ENCODE results near the gene PER3. TPM values are rescaled to one million over a fixed set of nuclear protein-coding genes. Genes with fewer than 3 reads are reported as not detected.

PER3 gene
- total RNA-seq, 1 experiment from 2014 or later = 1.2 TPM

DNA sequence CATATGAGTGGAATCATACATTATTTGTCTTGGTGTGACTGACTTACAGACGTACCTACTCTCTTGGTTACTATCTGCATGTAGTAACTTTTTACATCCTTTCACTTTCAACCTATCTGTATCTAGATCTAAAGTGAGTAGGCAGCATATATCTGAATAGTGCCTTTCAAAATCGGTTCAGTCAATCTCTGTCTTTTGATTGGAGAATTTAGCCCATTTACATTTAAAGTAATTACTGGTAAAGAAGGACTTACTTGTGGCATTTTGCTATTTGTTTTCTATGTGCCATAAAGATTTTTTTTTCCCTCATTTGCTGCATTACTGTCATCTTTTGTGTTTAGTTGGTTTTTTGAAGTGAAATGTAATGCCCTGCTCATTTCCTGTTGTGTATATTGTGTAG, 54.6 kb downstream of the PER3 start:
- H3K36me3 ChIP-seq (replicated peaks; ENCODE audit: control insufficient read depth, insufficient read depth, low read length) = peaks cover 4% of the 10 kb centered on the region
- no peaks in the 10 kb centered on the region for H3K27me3 ChIP-seq (ENCODE audit: control insufficient read depth, insufficient read depth, low read length)
- H3K4me3 ChIP-seq (ENCODE audit: insufficient read depth, low read depth, low read length) = no peak overlapping the region
- no peak for DNase-seq

DNA sequence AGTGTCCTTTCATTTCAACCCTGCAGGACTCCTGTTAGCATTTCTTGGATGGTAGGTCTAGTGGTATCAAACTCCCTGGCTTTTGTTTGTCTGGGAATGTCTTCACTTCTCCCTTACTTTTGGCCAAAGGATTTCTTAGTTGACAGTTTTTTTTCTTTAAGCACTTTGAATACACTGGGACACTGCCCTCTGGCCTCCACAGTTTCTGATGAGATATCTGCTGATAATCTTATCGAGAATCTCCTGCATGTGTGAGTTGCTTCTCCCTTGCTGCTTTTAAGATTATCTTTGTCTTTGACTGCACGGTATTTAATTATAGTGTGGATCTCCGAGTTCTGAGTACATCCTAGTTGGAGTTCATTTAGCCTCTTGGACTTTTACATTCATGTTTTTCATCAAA, 55.4 kb downstream of the PER3 start:
- Histone ChIP-seq H3K27me3 (ENCODE audit: control insufficient read depth, insufficient read depth, low read length) (no peaks in the 10 kb centered on the region), H3K4me3 (ENCODE audit: insufficient read depth, low read depth, low read length) (no peak overlapping the region), H3K36me3 (replicated peaks; ENCODE audit: control insufficient read depth, insufficient read depth, low read length) (peaks cover 4% of the 10 kb centered on the region)
- no peak for DNase-seq

DNA sequence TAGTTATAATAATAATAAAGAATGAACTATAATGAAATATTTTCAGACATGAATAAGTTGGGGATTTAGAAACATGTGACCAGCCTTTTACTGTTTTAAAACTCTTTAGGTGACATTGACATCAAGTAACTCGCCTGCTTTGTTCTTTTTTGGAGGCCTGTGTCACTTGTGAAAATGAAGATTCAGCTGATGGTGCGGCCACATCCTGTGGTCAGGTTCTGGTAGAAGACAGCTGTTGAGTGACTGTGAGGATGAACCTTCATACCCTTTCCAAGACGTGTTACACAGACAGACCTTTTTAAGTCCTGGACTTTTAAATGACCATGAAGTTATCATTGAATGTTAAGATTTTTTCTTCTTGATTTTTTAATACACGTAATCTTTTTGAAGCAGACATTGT, 58.4 kb downstream of the PER3 start:
- DNase-seq = no peak
- no peaks in the 10 kb centered on the region for H3K27me3 ChIP-seq (ENCODE audit: control insufficient read depth, insufficient read depth, low read length)
- peaks cover 3% of the 10 kb centered on the region; the same call in 1 of the 2 replicates for H3K36me3 ChIP-seq (replicated peaks; ENCODE audit: control insufficient read depth, insufficient read depth, low read length)
- H3K4me3 ChIP-seq (ENCODE audit: insufficient read depth, low read depth, low read length) = no peak overlapping the region

DNA sequence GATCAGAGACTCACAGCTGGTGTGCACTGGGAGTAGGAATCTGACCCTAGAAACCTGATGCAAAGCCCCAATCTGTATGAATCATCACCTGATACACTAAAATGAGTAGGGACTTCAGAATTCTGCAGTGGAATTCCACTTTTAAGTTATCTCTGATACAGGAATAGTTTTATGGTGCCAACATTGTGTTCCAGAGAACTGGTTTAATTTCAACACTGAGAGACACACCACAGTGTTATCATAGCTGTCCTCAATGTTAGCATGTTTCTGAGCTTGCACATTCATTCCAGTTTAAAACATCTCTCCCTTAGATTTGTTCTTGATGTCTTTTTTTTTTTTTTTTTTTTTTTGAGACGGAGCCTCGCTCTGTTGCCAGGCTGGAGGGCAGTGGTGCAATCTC, 61.7 kb downstream of the PER3 start:
- no peak overlapping the region for H3K4me3 ChIP-seq (ENCODE audit: insufficient read depth, low read depth, low read length)
- DNase-seq = no peak
- H3K36me3 ChIP-seq (replicated peaks; ENCODE audit: control insufficient read depth, insufficient read depth, low read length) = no peaks in the 10 kb centered on the region

DNA sequence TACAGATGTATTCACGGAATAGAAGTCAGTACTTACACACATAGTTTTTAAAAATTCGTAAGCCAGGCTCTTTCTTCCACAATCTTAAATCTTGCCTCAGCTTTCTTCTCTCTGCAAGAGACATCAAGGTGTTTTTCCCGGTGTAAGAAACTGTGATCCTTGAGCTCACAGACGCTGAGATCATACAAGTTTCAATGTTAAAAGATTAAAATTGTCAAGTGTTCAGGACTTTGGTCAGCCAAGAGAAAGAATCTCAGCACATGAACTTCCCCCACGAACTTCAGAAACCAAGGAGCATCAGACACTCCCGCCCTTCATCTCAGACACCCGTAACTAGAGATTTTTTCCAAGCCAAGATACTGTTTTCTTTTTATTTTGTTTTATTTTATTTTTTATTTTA, 62.6 kb downstream of the PER3 start:
- Histone ChIP-seq H3K4me3 (ENCODE audit: insufficient read depth, low read depth, low read length) (no peak overlapping the region), H3K27me3 (ENCODE audit: control insufficient read depth, insufficient read depth, low read length) (no peaks in the 10 kb centered on the region; the same call in 1 of the 2 replicates), H3K36me3 (replicated peaks; ENCODE audit: control insufficient read depth, insufficient read depth, low read length) (no peaks in the 10 kb centered on the region)
- DNase-seq = no peak

More for the DNA sequence above, 61.7 kb downstream of the PER3 start:
- H3K27me3 ChIP-seq (ENCODE audit: control insufficient read depth, insufficient read depth, low read length) = no peaks in the 10 kb centered on the region

DNA sequence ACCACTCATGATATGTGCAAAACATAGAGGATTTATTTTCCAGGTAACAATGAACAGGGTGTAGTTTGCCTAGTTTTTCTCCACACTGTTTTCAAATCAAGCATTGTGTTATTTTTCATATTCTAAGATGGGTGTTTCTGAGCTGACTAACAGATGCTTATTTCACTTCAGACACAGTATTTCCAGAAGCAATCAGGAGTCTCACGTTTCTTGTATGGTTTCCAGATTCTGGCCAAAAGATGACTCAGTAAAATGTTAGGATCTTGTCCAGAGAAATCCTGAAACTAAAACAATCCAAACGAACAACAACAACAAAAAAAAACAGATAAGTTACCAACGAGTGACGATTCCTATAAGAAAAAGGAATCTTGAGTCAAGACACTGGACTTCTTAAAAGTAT, 63.5 kb downstream of the PER3 start:
- H3K4me3 ChIP-seq (ENCODE audit: insufficient read depth, low read depth, low read length) = no peak overlapping the region
- no peaks in the 10 kb centered on the region; the same call in 1 of the 2 replicates for H3K27me3 ChIP-seq (ENCODE audit: control insufficient read depth, insufficient read depth, low read length)

DNA sequence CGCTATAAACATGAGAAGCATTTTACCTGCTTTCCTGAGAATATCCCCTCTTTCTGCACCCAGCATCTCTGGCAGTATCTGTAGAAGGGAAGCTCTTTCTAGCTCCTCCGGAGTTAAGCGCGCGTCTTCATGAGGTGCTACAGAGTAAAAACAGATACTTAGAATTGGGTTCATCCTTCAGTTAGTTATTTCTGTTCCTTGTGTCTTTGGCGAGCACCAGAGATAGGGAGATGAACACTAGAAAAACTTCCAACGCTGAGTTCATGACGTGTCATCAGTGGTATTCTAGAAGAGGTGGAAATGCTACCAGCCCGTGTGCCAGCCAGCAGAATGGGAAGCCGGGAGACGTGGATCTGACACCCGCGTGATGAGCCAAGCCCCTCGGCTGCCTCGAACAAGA, 66.7 kb downstream of the PER3 start:
- no peaks in the 10 kb centered on the region for H3K36me3 ChIP-seq (replicated peaks; ENCODE audit: control insufficient read depth, insufficient read depth, low read length)
- no peaks in the 10 kb centered on the region; the same call in 1 of the 2 replicates for H3K27me3 ChIP-seq (ENCODE audit: control insufficient read depth, insufficient read depth, low read length)
- no peak for DNase-seq
- H3K4me3 ChIP-seq (ENCODE audit: insufficient read depth, low read depth, low read length) = no peak overlapping the region

More for the DNA sequence above, 63.5 kb downstream of the PER3 start:
- DNase-seq = no peak
- H3K36me3 ChIP-seq (replicated peaks; ENCODE audit: control insufficient read depth, insufficient read depth, low read length) = no peaks in the 10 kb centered on the region

DNA sequence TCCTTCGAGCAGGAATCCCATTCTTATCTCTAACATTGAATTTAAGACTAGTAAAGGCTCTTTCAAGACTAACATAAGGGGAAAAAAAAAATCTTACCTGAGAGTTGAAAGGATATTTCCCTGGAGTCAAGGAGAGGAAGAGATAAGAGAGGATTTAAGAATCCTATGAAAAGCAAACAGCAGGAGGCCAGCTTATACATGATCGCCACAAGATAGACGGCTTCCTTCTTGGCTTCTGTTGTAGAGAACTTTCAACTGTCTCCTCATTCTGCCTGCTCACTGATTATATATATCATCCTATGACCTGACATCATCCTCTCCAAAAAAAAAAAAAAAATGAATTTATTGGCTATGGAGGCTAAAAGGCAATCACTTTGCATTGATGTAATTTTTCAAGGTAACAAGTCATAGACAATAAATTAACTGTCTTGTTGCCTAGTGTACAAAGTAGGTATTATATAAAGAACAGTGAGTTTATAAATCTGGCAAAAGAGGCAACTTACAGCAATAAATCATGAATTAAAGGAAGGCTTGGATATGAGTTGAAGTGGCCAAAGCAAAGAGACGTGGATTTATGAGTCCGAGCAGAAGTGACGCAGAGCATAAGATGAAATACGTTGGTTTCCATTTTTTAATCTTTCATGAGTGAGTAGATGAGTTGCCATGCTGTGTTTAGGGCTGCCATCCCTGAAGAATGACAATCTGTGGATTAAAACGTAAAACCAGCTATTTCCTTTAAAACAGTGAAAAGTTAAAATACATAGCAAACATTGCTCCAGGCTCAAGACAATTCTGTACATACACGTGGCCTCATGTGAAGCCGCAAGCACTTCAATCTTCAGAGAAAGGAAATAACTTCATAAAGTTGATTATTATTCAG, 69.0 kb downstream of the PER3 start, which contains the start of gene UTS2:
UTS2 (minus strand) TSS at position 262 of the 880 bp plus-strand sequence; CDS start at position 200, 62 bp downstream.
- no peak for DNase-seq
- Histone ChIP-seq H3K36me3 (replicated peaks; ENCODE audit: control insufficient read depth, insufficient read depth, low read length) (no peaks in the 10 kb centered on the region), H3K4me3 (ENCODE audit: insufficient read depth, low read depth, low read length) (no peak within 1 kb of the TSS), H3K27me3 (ENCODE audit: control insufficient read depth, insufficient read depth, low read length) (no peaks in the 10 kb centered on the region; the same call in 1 of the 2 replicates)

DNA sequence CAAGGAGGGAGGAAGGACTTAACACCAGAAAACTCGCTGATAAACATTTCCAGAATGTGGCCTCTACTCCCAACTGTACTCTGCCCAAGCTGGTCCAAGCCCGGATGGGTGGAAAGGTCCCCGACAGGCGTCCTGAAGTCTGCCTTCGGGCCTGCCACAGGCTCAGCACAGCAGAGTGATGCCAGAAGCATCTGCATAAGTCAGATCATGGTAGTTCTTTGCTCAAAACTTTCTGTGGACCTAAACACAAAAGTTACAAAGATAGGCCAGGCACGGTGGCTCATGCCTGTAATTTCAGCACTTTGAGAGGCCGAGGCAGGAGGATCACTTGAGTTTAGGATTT, 69.6 kb downstream of the PER3 start:
- H3K36me3 ChIP-seq (replicated peaks; ENCODE audit: control insufficient read depth, insufficient read depth, low read length) = no peaks in the 10 kb centered on the region
- no peak overlapping the region for H3K4me3 ChIP-seq (ENCODE audit: insufficient read depth, low read depth, low read length)
- no peaks in the 10 kb centered on the region; the same call in 1 of the 2 replicates for H3K27me3 ChIP-seq (ENCODE audit: control insufficient read depth, insufficient read depth, low read length)
- no peak for DNase-seq

DNA sequence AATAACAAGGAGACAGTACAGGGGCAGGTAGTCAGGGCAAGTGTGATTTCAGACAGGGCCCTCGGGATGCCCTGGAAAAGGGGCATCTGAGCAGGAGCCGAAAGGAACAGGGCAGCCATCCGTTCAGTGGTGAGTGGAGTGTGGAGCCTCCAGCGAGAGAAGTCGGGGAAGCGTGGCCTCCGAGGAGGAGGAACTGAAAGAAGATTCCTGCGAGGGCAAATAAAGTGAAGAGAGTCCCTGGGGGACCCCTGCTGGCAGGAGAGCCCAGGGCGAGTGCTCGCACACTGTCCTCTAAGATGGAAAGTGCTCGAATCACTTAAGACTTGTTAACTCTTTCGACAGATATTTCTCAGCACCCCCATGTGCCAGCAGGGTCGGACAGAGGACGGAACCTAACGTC, 72.3 kb downstream of the PER3 start:
- no peaks in the 10 kb centered on the region; the same call in 1 of the 2 replicates for H3K27me3 ChIP-seq (ENCODE audit: control insufficient read depth, insufficient read depth, low read length)
- no peaks in the 10 kb centered on the region for H3K36me3 ChIP-seq (replicated peaks; ENCODE audit: control insufficient read depth, insufficient read depth, low read length)
- DNase-seq = peak; percentile 47
- H3K4me3 ChIP-seq (ENCODE audit: insufficient read depth, low read depth, low read length) = no peak overlapping the region

DNA sequence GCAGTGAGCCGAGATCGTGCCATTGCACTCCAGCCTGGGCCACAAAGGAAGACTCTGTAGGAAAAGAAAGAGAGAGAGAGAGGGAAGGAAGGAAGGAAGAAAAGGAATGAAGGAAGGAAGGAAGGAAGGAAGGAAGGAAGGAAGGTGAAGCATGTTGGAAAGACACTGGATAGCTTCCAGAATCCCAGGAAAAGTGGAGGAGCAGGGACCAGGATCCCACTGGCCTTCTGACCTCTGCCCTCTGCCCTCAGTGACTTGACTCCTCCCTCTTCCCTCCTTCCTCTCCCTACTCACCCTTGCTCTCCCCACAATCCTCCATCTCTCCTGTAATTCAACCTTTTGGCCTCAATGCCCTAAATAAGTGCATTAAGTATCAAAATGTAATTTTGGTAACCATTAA, 72.9 kb downstream of the PER3 start:
- Histone ChIP-seq H3K4me3 (ENCODE audit: insufficient read depth, low read depth, low read length) (no peak overlapping the region), H3K36me3 (replicated peaks; ENCODE audit: control insufficient read depth, insufficient read depth, low read length) (no peaks in the 10 kb centered on the region), H3K27me3 (ENCODE audit: control insufficient read depth, insufficient read depth, low read length) (no peaks in the 10 kb centered on the region; the same call in 1 of the 2 replicates)
- no peak for DNase-seq

DNA sequence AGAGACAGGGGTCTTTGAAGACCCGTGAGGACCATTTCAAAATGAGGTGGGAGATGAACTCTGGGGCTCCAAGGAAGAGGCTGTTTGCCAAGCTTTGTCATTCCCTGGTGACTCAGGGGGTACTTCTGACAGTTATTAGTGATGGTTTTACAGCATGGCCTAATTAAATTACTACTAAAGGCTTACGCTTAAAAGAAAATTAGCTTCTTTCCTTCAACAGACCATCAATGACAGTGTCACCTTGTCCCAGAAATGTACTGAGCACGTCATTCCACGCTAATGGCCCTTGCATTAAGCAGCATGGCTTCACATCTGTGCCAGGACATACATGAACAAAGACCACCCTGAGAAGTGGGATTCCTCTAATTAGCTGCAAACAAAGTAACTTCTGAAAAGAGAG, 73.9 kb downstream of the PER3 start:
- no peaks in the 10 kb centered on the region for H3K36me3 ChIP-seq (replicated peaks; ENCODE audit: control insufficient read depth, insufficient read depth, low read length)
- H3K27me3 ChIP-seq (ENCODE audit: control insufficient read depth, insufficient read depth, low read length) = no peaks in the 10 kb centered on the region; the same call in 1 of the 2 replicates
- no peak overlapping the region for H3K4me3 ChIP-seq (ENCODE audit: insufficient read depth, low read depth, low read length)
- no peak for DNase-seq

DNA sequence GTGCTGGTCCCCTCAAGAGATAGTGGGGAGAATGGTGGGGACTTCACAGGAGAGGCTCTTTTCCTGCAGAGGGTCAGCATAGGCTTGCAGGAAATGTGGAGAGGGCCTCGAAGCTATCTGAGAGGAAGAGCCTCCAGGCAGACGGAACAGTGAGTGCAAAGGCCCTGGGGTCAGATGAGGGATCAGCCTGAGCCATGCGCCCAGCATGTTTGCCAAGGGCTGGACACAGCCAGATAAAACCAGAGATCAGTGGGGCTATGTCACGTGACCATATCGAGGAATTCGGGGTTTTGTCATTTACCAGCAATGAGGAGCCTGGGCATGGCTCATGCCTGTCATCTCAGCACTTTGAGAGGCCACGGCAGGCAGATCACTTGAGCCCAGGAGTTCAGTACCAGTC, 75.3 kb downstream of the PER3 start:
- no peak for DNase-seq
- Histone ChIP-seq H3K4me3 (ENCODE audit: insufficient read depth, low read depth, low read length) (no peak overlapping the region), H3K27me3 (ENCODE audit: control insufficient read depth, insufficient read depth, low read length) (no peaks in the 10 kb centered on the region; the same call in 1 of the 2 replicates), H3K36me3 (replicated peaks; ENCODE audit: control insufficient read depth, insufficient read depth, low read length) (no peaks in the 10 kb centered on the region)

DNA sequence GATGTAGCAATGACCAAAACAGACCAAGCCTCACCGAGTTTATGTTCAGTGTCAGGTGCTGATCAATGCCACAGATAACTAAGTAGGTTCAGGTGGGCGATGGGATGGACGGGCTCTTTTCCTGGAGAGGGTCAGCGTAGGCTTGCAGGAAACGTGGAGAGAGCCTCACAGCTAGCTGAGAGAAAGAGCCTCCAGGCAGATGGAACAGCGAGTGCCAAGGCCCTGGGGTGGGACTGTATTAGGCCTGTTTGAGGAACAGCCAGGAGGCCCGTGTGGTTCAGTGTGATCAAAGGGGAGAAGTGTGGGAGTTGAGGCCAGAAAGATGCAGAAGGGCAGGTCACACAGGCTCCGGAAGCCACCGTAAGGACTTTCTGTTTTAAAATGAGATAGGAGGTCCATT, 76.0 kb downstream of the PER3 start:
- no peaks in the 10 kb centered on the region; the same call in 1 of the 2 replicates for H3K27me3 ChIP-seq (ENCODE audit: control insufficient read depth, insufficient read depth, low read length)
- no peak overlapping the region for H3K4me3 ChIP-seq (ENCODE audit: insufficient read depth, low read depth, low read length)
- H3K36me3 ChIP-seq (replicated peaks; ENCODE audit: control insufficient read depth, insufficient read depth, low read length) = no peaks in the 10 kb centered on the region
- DNase-seq = no peak

DNA sequence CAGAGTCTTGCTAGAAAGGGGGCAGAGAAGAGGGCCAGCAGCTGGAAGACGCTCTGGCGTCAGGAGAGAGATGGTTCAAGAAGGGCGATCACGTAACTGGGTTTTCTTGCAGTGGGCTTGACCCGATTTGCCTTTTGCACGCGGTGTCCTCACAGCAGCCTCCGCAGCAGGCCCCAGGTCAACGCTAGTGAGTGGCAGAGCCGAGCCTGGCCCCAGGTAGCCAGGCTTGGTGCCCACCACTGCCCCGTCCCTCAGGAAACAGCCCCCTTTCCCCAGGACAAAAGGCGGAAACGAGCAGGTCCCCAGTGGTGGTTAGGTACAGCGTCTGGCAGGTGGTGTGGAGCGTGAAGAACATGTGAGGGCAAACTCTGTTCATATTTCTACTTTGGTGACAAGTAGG, 77.4 kb downstream of the PER3 start:
- Histone ChIP-seq H3K4me3 (ENCODE audit: insufficient read depth, low read depth, low read length) (no peak overlapping the region), H3K36me3 (replicated peaks; ENCODE audit: control insufficient read depth, insufficient read depth, low read length) (no peaks in the 10 kb centered on the region), H3K27me3 (ENCODE audit: control insufficient read depth, insufficient read depth, low read length) (no peaks in the 10 kb centered on the region; the same call in 1 of the 2 replicates)
- no peak for DNase-seq
